ENCODE data around the gene PEG3. TPM values are rescaled to one million over a fixed set of nuclear protein-coding genes. Genes with fewer than 3 reads are reported as not detected.

The PEG3 gene
- total RNA-seq, 1 experiment from 2014 or later, result 0.83 TPM

DNA sequence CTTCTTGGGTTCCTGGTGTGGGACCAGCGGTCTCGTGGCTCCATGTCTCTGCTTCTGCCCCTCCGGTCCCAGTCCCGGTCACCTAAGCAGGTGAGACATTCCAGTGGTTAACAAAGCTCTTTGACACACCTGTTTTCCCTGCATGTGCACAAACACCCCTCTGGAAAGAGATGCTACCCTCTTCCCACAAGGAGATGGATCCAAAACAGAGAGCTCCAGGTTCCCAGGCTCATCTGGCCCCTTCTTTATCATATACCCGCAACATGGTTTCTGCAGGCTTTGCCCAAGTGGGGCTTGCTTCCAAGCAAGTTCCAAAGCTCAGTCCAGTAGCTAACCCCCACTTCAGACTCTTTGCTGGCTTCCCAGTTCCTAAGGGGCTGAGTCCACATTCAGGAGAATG lies 17.8 kb downstream of the PEG3 start (continued):
- TF ChIP-seq KAT7 (CRISPR knock-in tag; IDR thresholded peaks at IDR 0.05; ENCODE audit: borderline replicate concordance) (no peak), CREM (CRISPR knock-in tag; IDR thresholded peaks at IDR 0.05) (no peak)
- TF ChIP-seq, protein P1, sequence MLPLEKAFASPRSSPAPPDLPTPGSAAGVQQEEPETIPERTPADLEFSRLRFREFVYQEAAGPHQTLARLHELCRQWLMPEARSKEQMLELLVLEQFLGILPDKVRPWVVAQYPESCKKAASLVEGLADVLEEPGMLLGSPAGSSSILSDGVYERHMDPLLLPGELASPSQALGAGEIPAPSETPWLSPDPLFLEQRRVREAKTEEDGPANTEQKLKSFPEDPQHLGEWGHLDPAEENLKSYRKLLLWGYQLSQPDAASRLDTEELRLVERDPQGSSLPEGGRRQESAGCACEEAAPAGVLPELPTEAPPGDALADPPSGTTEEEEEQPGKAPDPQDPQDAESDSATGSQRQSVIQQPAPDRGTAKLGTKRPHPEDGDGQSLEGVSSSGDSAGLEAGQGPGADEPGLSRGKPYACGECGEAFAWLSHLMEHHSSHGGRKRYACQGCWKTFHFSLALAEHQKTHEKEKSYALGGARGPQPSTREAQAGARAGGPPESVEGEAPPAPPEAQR (CRISPR knock-in tag; IDR thresholded peaks at IDR 0.05), result no peak

DNA sequence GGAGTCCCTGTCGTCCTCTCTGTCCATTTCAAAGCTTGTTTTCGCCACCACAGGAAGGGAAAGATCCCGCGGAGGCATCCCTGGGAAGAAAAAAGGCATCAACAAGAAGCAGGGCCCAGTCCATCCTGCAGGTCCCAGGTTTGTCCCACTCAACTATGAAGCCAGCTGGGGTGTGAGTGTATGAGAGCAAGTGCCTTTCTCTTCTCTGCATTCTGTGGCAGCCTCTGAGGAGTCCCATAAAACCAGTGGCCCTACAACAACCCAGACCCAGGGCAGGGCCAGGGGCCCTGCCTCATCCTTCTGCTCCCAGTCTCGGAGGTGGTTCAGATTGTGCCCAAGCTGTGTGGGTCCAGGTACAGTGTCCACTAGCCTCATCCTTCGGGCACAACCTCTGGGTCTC lies 18.9 kb downstream of the PEG3 start:
- CTCF ChIA-PET, result no interaction called here
- H3K36me3 Mint-ChIP-seq, result peaks cover 92% of the 10 kb centered on the region

DNA sequence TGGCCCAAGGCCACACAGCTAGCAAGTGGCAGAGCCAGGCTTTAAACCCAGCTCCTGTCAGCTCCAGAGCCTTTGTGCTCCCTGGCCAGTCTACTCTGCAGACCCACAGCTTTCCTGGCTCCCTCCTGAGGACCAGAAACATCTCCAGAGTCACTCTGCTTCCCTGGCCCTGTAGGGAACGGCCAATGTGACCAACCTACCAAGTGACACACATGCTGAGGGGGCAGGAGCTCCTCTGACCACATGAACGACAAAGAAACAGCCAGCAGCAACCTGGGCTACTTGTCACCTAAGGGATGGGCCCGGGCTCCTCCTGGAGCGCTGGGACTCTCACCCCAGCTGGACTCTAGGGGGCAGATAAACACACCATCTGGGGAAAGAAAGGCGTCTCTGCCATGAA lies 19.3 kb downstream of the PEG3 start:
- no peak overlapping the region for H3K27ac Mint-ChIP-seq
- ATAC-seq (no peak), DNase-seq (ENCODE audit: low spot score) (no peak)
- peaks cover 92% of the 10 kb centered on the region for H3K36me3 Mint-ChIP-seq
- H3K4me1 Mint-ChIP-seq, result no peaks in the 10 kb centered on the region
- POLR2A ChIA-PET, result no interaction called here
- CTCF ChIA-PET, result no interaction called here
- no peak for TF ChIP-seq SP1 (CRISPR knock-in tag; conservative IDR thresholded peaks at IDR 0.05)
- TF ChIP-seq HMGA2 (CRISPR knock-in tag; IDR thresholded peaks at IDR 0.05), result no peak
- TF ChIP-seq TEAD1 (CRISPR knock-in tag; IDR thresholded peaks at IDR 0.05), result no peak
- no peak for TF ChIP-seq SMAD3 (CRISPR knock-in tag; IDR thresholded peaks at IDR 0.05; ENCODE audit: borderline replicate concordance)
- no peak for TF ChIP-seq GTF2I (CRISPR knock-in tag; conservative IDR thresholded peaks at IDR 0.05)
- TF ChIP-seq JUN (CRISPR knock-in tag; IDR thresholded peaks at IDR 0.05), result no peak
- no peak for TF ChIP-seq ZNF317 (CRISPR knock-in tag; IDR thresholded peaks at IDR 0.05; ENCODE audit: borderline replicate concordance, low read depth)
- no peak for TF ChIP-seq ZNF138 (CRISPR knock-in tag; conservative IDR thresholded peaks at IDR 0.05)
- TF ChIP-seq, protein P2, sequence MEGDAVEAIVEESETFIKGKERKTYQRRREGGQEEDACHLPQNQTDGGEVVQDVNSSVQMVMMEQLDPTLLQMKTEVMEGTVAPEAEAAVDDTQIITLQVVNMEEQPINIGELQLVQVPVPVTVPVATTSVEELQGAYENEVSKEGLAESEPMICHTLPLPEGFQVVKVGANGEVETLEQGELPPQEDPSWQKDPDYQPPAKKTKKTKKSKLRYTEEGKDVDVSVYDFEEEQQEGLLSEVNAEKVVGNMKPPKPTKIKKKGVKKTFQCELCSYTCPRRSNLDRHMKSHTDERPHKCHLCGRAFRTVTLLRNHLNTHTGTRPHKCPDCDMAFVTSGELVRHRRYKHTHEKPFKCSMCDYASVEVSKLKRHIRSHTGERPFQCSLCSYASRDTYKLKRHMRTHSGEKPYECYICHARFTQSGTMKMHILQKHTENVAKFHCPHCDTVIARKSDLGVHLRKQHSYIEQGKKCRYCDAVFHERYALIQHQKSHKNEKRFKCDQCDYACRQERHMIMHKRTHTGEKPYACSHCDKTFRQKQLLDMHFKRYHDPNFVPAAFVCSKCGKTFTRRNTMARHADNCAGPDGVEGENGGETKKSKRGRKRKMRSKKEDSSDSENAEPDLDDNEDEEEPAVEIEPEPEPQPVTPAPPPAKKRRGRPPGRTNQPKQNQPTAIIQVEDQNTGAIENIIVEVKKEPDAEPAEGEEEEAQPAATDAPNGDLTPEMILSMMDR (IDR thresholded peaks at IDR 0.05), result no peak
- peaks cover 18% of the 10 kb centered on the region; the same call in 1 of the 2 replicates for H3K27me3 Mint-ChIP-seq (ENCODE audit: low read depth)
- H3K4me3 Mint-ChIP-seq, result no peak overlapping the region
- peaks cover 94% of the 10 kb centered on the region for H3K9me3 Mint-ChIP-seq

More for the DNA sequence above, 18.9 kb downstream of the PEG3 start:
- Mint-ChIP-seq H3K27me3 (ENCODE audit: low read depth) (peaks cover 18% of the 10 kb centered on the region; the same call in 1 of the 2 replicates), H3K4me3 (no peak overlapping the region), H3K4me1 (no peaks in the 10 kb centered on the region), H3K9me3 (peaks cover 94% of the 10 kb centered on the region), H3K27ac (no peak overlapping the region)
- POLR2A ChIA-PET, result no interaction called here
- DNase-seq (ENCODE audit: low spot score), result no peak
- TF ChIP-seq, protein P3, sequence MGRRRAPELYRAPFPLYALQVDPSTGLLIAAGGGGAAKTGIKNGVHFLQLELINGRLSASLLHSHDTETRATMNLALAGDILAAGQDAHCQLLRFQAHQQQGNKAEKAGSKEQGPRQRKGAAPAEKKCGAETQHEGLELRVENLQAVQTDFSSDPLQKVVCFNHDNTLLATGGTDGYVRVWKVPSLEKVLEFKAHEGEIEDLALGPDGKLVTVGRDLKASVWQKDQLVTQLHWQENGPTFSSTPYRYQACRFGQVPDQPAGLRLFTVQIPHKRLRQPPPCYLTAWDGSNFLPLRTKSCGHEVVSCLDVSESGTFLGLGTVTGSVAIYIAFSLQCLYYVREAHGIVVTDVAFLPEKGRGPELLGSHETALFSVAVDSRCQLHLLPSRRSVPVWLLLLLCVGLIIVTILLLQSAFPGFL (CRISPR knock-in tag; IDR thresholded peaks at IDR 0.05; ENCODE audit: borderline replicate concordance), result no peak
- no peak for TF ChIP-seq NFYB (CRISPR knock-in tag; conservative IDR thresholded peaks at IDR 0.05; ENCODE audit: low read depth)
- no peak for TF ChIP-seq NR3C1 (CRISPR knock-in tag; conservative IDR thresholded peaks at IDR 0.05; ENCODE audit: low read depth)
- no peak for TF ChIP-seq MYBL2 (CRISPR knock-in tag; IDR thresholded peaks at IDR 0.05)
- TF ChIP-seq, protein P4, sequence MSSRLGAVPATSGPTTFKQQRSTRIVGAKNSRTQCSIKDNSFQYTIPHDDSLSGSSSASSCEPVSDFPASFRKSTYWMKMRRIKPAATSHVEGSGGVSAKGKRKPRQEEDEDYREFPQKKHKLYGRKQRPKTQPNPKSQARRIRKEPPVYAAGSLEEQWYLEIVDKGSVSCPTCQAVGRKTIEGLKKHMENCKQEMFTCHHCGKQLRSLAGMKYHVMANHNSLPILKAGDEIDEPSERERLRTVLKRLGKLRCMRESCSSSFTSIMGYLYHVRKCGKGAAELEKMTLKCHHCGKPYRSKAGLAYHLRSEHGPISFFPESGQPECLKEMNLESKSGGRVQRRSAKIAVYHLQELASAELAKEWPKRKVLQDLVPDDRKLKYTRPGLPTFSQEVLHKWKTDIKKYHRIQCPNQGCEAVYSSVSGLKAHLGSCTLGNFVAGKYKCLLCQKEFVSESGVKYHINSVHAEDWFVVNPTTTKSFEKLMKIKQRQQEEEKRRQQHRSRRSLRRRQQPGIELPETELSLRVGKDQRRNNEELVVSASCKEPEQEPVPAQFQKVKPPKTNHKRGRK (CRISPR knock-in tag; IDR thresholded peaks at IDR 0.05; ENCODE audit: borderline replicate concordance), result no peak
- TF ChIP-seq, protein P5, sequence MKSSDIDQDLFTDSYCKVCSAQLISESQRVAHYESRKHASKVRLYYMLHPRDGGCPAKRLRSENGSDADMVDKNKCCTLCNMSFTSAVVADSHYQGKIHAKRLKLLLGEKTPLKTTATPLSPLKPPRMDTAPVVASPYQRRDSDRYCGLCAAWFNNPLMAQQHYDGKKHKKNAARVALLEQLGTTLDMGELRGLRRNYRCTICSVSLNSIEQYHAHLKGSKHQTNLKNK (CRISPR knock-in tag; IDR thresholded peaks at IDR 0.05), result no peak
- no peak for ATAC-seq

All from WTC11 (cell line).